Prostate gland (tissue), 2 donors: ENCODE measurements around the gene FAF1.

Experiments
- POLR2A ChIP-seq: fragments of 450-650 bp; IDR thresholded peaks from one replicate; pipeline ENCODE4 v1.6.1; 2016; ENCODE audit warnings: antibody characterized with exemption, mild to moderate bottlenecking
- POLR2AphosphoS5 ChIP-seq: sonication (generic); formaldehyde crosslinking; IDR thresholded peaks from one replicate; pipeline ENCODE4 v1.6.1; 2017; ENCODE audit warnings: antibody characterized with exemption
- TF ChIP-seq, protein P1 (sequence below), 4 experiments: fragments of 200-600 bp in 2 of 4; fragments of 450-650 bp in 2 of 4; sonication (generic) in 2 of 4; IDR thresholded peaks; 1 replicate in 3 of 4; 2 replicates in 1 of 4; pipeline ENCODE4 v1.5.1; 2016 to 2019; ENCODE audit warnings: antibody characterized with exemption in 4 of 4, mild to moderate bottlenecking in 2 of 4, moderate library complexity in 2 of 4

DNA sequence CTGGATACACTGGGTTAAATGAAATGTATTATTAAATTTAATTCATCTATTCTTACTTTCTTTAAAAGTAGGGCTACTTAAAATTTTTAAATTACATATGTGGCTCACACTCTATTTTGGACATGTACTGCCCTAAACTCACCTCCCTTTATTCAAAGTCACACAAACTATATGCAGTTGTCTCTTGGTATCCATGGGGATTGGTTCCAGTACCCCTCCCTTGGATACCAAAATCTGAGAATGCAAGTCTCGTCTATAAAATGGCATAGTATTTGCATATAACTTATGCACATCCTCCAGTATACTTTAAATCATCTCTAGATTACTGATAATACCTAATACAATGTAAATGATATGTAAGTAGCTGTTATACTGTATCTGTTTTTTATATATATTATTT, 57.6 kb downstream of the FAF1 start:
- TF ChIP-seq, protein P1, sequence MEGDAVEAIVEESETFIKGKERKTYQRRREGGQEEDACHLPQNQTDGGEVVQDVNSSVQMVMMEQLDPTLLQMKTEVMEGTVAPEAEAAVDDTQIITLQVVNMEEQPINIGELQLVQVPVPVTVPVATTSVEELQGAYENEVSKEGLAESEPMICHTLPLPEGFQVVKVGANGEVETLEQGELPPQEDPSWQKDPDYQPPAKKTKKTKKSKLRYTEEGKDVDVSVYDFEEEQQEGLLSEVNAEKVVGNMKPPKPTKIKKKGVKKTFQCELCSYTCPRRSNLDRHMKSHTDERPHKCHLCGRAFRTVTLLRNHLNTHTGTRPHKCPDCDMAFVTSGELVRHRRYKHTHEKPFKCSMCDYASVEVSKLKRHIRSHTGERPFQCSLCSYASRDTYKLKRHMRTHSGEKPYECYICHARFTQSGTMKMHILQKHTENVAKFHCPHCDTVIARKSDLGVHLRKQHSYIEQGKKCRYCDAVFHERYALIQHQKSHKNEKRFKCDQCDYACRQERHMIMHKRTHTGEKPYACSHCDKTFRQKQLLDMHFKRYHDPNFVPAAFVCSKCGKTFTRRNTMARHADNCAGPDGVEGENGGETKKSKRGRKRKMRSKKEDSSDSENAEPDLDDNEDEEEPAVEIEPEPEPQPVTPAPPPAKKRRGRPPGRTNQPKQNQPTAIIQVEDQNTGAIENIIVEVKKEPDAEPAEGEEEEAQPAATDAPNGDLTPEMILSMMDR (IDR thresholded peaks at IDR 0.05), result no peak
- TF ChIP-seq POLR2A, result no peak
- no peak for TF ChIP-seq POLR2AphosphoS5
